Suppressor macrophage treated with lipopolysaccharide for 4 hours (primary cell): ENCODE results near the gene CLN5.
"Not testable (repeated sequence)": the region's sequence is repeated elsewhere in the genome, so short reads cannot be mapped to it uniquely, and the experiment has no call there.

Experiments used
- DNase-seq: peaks from one replicate; pipeline ENCODE4 v3.0.0-alpha.2; 2020

Gene CLN5

DNA sequence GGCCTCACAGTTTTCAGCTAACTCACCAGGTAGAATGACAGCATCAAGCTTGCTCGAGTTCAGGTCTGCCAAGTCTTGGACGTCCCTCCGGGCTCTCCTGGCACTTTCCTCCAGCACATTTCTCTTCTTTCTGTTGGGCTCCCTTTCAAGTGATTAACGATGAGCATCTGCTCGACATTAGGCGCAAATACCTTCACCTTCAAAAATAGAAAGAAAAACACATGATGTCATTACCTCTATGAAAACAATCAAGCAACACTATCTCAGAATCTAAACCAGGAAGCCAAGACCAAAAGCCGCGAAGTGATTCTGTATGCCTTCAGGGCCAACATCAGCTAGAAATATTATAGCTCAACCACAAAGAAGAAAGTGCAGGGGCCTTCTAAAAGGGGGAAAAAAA lies 15.4 kb upstream of the CLN5 start:
- no peak for DNase-seq

DNA sequence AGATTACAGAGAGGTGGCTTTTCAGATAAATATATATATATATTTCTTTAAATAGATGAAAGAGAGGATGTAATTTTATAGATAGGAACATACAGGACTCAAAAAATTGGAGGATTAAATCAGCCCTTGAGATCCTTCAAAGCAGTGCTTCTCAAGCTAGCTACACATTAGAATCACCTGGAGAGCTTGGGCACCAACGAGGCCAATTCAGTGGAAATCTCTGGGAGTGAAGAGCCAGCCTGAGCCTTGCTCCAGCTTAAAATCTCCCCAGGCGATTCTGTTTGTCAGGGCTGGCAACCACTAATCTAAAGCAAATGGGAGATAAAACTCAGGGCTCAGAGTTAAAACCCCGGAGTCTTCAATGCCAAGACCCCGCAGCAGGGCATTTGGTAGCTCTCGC lies 15.0 kb upstream of the CLN5 start:
- no peak for DNase-seq

DNA sequence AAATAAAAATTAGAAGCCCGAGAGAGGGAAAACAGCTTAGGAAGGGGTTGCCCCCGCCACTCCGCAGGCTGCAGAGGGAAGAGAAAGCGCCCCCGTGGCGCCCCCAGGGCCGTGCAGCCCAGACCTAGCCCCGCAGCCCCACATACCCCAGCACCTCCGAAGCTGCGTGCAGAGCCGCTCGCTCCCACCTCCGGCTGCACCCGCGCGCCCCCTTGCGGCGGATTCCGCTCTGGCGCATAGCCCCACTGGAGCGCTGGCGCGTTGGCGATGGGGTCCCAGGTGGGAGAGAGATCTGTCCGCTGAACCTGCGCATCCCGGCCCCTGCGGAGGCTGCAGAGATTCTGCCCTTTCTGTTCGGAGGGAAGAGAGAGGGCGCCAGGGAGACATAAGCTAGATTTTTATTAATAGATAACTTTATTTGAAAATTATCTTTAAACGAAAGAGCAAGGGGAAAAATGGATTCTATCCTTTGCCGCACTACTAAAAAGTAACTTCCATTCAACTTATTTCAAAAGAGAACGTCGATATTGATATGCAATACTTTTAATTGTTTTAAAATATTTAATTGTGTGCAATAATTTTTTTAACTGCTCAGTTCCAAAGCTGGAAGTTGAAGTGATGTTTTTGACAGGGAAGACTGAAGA lies 11.7 kb upstream of the CLN5 start:
- peak; percentile 85 for DNase-seq

GRCh38 chr13:76982061-76982460 lies 9.8 kb upstream of the CLN5 start:
- DNase-seq = peak; percentile 37

DNA sequence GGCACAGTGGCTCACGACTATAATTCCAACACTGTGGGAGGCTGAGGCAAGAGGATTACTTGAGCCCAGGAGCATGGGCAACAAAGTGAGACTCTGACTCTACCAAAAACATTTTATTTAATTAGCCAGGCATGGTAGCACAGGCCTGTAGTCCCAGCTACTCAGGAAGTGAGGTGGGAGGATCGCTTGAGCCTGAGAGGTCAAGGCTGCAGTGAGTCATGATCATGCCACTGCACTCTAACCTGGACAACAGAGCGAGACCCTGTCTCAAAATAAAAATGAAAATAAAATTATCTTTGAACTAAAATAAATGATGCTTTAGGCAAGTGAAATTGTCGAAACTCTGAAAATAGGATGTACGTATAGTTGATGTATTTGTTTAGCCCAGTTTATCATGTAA lies 8.2 kb upstream of the CLN5 start:
- no peak for DNase-seq

- peak; percentile 5 for DNase-seq
Measured at GRCh38 chr13:76991432-76991795, 467 bp upstream of the CLN5 start.

- peak; percentile 37 for DNase-seq
Measured at GRCh38 chr13:76992548-76993001, 694 bp downstream of the CLN5 start.

DNA sequence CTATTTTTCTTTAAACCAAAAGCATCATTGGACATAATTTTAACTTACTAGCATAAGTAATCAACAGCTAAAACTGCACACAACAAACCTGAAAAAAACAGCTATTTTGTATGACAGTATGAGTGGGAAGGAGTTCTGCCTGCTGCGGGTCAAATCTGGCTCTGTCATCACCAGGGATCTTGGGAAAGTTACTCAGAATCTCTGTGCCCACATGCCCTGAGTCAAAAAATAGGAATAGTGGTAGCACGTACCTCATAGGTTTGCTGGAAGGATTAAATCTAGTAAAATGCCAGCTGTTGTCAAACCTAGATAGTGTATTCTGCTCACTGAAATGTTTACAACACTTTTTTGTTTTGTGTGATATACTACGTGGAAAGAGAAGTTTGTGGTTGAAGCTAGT lies 1.1 kb downstream of the CLN5 start:
- DNase-seq = peak; percentile 73

- DNase-seq = no peak
Measured at GRCh38 chr13:76993473-76993872, 1.6 kb downstream of the CLN5 start.

- no peak for DNase-seq
Measured at GRCh38 chr13:76994281-76994680, 2.4 kb downstream of the CLN5 start.

- DNase-seq = no peak
Measured at GRCh38 chr13:77000475-77000874, 8.6 kb downstream of the CLN5 start.

GRCh38 chr13:77001540-77001939 lies 9.7 kb downstream of the CLN5 start:
- DNase-seq = no peak

DNA sequence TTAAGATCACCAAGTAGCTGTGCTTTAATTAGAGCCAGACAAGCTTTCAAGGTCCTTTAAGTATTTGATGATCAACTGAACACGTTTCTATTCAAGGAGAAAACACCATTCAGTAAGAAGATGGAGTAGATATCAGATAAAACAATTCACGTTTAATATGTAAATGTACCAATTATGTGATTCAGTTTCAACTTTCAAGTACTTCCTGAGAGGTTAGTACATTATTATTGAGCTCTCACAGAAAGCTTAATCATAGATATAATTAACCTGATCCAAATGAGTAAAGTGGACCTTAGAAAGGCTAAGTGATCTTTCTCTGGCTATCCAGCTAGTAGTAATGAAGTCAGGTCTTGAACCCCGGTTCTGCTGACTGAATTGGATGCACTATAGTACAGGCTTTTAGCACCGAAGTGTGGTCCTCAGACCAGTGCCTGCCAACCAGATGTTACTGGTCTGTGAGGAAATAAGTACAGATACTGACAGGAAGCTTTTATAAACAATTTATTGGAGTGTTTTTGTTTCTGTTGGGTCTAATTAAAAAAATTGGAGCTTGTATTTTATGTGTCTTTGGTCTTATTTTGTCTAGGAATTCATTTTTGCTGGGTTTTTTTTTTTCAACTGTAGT lies 10.2 kb downstream of the CLN5 start:
- no peak for DNase-seq

- peak; percentile 37 for DNase-seq
Measured at GRCh38 chr13:77002590-77003190, 10.8 kb downstream of the CLN5 start.

DNA sequence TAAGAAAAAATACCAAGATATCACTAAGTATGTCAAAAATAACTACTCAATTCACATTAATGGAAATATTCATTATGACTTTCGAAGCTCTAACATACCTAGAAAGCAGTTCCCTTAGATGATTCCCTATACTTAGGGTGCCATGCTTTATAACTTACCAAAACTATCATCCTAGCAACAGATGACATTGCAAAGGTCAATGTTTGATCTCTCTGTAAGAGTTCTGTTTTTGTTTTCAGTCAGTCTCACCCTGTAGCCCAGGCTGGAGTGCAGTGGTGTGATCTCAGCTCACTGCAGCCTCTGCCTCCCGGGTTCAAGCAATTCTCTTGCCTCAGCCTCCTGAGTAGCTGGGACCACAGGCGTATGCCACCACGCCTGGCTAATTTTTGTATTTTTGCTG lies 16.5 kb downstream of the CLN5 start:
- DNase-seq = not testable (repeated sequence)

GRCh38 chr13:77009011-77009410 lies 17.1 kb downstream of the CLN5 start:
- DNase-seq = no peak

GRCh38 chr13:77009719-77010118 lies 17.8 kb downstream of the CLN5 start:
- not testable (repeated sequence) for DNase-seq

DNA sequence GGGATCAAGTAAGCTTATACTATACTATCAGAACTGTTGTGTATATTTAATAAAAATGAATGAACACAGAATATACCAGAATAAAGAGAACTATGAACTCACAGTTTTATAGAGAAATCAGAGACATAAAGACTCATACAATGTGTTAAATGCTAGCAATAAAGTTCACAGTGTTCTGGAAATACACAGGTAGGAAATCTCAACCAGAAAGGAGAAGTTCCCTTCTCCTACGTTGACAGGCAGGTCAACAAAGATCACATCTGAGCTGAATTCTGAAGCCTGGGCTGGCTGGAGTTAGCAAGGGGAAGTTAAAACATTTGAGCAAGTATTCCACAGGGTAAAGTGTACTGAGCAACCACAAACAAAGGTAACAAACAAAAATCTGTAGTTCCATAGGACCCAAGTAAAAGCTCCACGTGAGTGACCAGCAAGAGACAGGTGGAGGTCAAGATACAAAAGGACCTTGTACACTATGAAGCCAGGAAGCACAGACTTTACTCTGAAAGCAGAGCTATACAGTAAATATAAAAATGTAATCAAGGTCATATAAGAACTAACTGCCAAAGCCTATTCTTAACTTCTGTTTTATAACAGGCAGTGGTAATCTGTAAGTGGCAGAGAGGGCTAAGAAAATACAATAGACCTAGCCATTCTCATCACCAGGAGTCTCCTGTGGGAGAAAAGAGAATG lies 22.1 kb downstream of the CLN5 start:
- DNase-seq = no peak

- peak; percentile 11 for DNase-seq
Measured at GRCh38 chr13:77014906-77015685, 23.2 kb downstream of the CLN5 start.

- no peak for DNase-seq
Measured at GRCh38 chr13:77016251-77016812, 24.5 kb downstream of the CLN5 start.

DNA sequence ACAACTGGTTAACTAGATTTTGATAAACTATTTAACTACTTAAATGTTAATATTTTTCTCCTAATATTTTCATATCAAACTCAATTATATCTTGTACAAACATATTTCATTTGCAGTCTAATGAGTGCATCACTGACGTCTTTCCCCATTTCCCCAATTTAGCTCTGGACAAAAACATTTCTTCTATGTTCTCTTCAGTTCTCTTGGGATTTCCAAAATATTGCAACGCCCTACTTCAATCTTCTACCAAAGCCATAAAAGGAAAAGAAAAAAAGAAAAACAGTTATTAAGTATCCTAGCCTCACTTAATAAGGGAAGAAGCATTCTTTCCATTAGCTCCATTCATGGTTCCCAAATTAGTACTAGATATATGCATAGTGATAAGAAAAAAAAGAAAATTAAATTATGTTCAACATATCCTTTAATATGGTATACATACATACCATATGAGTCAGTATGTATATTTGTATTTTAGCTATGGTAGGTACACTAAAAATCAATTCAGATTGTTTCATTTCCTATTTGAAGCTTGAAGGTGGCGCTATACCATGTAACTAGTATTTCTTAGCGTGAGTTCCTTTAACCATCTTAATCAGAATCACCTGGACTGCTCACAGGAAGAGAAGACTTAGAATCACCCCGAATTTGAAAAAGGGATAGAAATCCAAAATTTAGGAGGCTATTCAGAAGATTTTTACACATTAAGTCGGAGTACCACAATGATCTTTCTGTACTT lies 25.2 kb downstream of the CLN5 start:
- peak; percentile 59 for DNase-seq

DNA sequence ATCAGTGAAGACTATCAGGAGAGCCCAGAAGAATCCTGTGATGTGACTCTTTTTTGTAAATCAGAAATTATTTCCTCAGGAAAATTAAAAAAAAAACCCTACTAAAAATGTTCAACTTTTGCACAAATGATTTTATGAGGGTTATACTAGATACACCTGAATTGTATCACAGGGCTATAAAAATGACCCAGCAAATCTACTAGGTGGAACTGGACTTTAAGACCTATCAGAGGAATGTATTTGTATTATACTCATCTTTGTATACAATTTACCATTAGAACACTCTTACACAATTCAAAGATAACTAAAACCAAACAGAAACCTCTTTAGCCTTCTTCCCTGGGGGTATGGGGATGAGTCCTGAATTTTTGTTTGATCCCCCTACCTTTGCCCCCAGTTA lies 27.9 kb downstream of the CLN5 start:
- no peak for DNase-seq
